ENCODE measurements around the gene ATP11A. TPM values are rescaled to one million over a fixed set of nuclear protein-coding genes. Genes with fewer than 3 reads are reported as not detected.

Gene ATP11A
- total and polyA plus RNA-seq, 9 donors: 6.6 to 72.7 (median 34.9) TPM

DNA sequence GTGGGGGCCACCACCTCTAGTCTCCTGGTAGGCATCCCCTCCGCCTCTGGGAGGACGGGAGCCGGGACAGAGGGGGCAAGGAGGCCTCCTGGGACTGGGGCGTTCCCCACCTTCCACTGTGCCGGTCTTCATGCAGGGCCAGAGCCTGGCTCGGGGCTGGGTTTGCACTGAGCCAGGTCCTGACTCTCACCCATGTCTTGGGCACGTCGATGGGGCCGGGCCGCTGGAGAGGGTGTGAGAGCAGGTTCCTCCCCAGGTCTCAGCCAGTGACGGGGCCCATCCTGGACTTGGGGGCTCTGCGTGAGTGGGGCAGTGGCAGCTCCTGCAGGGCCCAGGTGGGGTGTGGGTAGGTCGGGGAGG, 26.6 kb downstream of the ATP11A start:
- intact Hi-C loops (cut with DNase I): no loop called here
- no peak overlapping the region for H3K4me3 ChIP-seq
- DNase-seq: peak in 1 of 5 donors; percentile 30

DNA sequence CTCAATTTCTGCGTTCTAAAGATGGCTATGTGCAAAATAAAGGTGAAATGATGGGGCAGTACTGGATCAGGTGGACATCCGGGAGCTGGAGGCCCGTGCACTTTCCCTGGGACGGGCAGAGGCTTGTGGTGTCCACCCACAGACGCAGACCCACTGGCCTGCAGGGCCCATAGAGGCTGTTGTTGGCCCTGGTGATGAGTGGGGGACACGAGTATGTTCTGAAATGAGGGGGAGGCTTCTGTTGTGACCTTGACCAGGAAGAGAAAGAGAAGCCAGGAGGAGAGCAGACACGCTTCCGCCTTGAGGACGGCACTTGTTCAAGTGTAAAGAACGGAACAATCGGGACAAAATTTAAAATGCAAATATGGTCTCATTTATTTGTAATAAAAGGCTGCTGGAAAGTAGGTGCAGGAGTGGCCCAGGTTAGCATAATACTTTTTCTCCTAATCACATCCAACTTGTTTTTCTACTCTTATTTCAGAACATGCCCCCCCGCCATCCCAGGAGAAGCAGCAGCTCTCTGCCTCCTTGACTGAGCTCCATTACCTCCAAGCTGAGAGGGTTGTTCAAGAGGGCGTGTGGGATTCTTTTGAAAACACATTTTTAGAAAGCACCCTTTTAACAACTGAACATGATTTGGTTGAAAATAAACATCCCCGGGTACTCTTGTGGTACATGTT, 27.1 kb downstream of the ATP11A start:
- Histone ChIP-seq H3K4me1 (ENCODE audit: insufficient read depth) (peaks cover 3% of the 10 kb centered on the region), H3K27ac (no peak overlapping the region), H3K27me3 (no peaks in the 10 kb centered on the region), H3K36me3 (no peaks in the 10 kb centered on the region), H3K4me3 (no peak overlapping the region), H3K9me3 (no peaks in the 10 kb centered on the region)
- DNase-seq: peak in 2 of 5 donors; percentile 11 to 19
- TF ChIP-seq EP300 (IDR thresholded peaks at IDR 0.05) (no peak), POLR2A (IDR thresholded peaks at IDR 0.05) (no peak)
- TF ChIP-seq, protein P1, sequence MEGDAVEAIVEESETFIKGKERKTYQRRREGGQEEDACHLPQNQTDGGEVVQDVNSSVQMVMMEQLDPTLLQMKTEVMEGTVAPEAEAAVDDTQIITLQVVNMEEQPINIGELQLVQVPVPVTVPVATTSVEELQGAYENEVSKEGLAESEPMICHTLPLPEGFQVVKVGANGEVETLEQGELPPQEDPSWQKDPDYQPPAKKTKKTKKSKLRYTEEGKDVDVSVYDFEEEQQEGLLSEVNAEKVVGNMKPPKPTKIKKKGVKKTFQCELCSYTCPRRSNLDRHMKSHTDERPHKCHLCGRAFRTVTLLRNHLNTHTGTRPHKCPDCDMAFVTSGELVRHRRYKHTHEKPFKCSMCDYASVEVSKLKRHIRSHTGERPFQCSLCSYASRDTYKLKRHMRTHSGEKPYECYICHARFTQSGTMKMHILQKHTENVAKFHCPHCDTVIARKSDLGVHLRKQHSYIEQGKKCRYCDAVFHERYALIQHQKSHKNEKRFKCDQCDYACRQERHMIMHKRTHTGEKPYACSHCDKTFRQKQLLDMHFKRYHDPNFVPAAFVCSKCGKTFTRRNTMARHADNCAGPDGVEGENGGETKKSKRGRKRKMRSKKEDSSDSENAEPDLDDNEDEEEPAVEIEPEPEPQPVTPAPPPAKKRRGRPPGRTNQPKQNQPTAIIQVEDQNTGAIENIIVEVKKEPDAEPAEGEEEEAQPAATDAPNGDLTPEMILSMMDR (IDR thresholded peaks at IDR 0.05): no peak
- 89 to 92% (median 89%) methylated on average over 14 of the region's 14 CpGs for whole genome bisulfite sequencing, 3 donors
- intact Hi-C loops (cut with DNase I): no loop called here

More for the DNA sequence above, 26.6 kb downstream of the ATP11A start:
- TF ChIP-seq EP300 (IDR thresholded peaks at IDR 0.05): no peak
- TF ChIP-seq, protein P1 (IDR thresholded peaks at IDR 0.05): no peak
- no peak for TF ChIP-seq POLR2A (IDR thresholded peaks at IDR 0.05)
- no peaks in the 10 kb centered on the region for H3K9me3 ChIP-seq
- no peaks in the 10 kb centered on the region for H3K27me3 ChIP-seq
- no peaks in the 10 kb centered on the region for H3K36me3 ChIP-seq
- 95 to 98% (median 96%) methylated on average over 13 of the region's 13 CpGs for WGBS, 3 donors
- H3K4me1 ChIP-seq (ENCODE audit: insufficient read depth): peaks cover 6% of the 10 kb centered on the region
- no peak overlapping the region for H3K27ac ChIP-seq

- 88 to 96% (median 88%) methylated on average over 9 of the region's 9 CpGs for WGBS, 3 donors
- H3K27ac ChIP-seq: no peak overlapping the region
- no peak overlapping the region for H3K4me3 ChIP-seq
- DNase-seq: peak in 2 of 5 donors; percentile 17 to 33
- no peaks in the 10 kb centered on the region for H3K36me3 ChIP-seq
- intact Hi-C loops (cut with DNase I): no loop called here
- peaks cover 7% of the 10 kb centered on the region for H3K4me1 ChIP-seq (ENCODE audit: insufficient read depth)
- H3K9me3 ChIP-seq: no peaks in the 10 kb centered on the region
- no peak for TF ChIP-seq EP300 (IDR thresholded peaks at IDR 0.05)
- TF ChIP-seq POLR2A (IDR thresholded peaks at IDR 0.05): no peak
- TF ChIP-seq, protein P1 (IDR thresholded peaks at IDR 0.05): no peak
- no peaks in the 10 kb centered on the region for H3K27me3 ChIP-seq
These were observed 28.5 kb downstream of the ATP11A start for GRCh38 chr13:112718318-112718717.

GRCh38 chr13:112719016-112719415, 29.2 kb downstream of the ATP11A start:
- peak in 2 of 5 donors; percentile 12 to 17 for DNase-seq
- H3K27me3 ChIP-seq: no peaks in the 10 kb centered on the region
- TF ChIP-seq EP300 (IDR thresholded peaks at IDR 0.05): no peak
- no peak for TF ChIP-seq POLR2A (IDR thresholded peaks at IDR 0.05)
- TF ChIP-seq, protein P1 (IDR thresholded peaks at IDR 0.05): no peak
- H3K36me3 ChIP-seq: no peaks in the 10 kb centered on the region
- H3K27ac ChIP-seq: no peak overlapping the region
- intact Hi-C loops (cut with DNase I): no loop called here
- no peak overlapping the region for H3K4me3 ChIP-seq
- peaks cover 9% of the 10 kb centered on the region for H3K4me1 ChIP-seq (ENCODE audit: insufficient read depth)
- H3K9me3 ChIP-seq: no peaks in the 10 kb centered on the region
- 86 to 87% (median 87%) methylated on average over 11 of the region's 11 CpGs for WGBS, 3 donors
